ENCODE data around the gene FBXO28. TPM values are rescaled to one million over a fixed set of nuclear protein-coding genes. Genes with fewer than 3 reads are reported as not detected.
A peak's percentile ranks its signal among the peaks of the same experiment; 100 is the strongest.

The FBXO28 gene
- total and polyA plus RNA-seq, 9 donors = 12.4 to 20.0 (median 15.9) TPM

DNA sequence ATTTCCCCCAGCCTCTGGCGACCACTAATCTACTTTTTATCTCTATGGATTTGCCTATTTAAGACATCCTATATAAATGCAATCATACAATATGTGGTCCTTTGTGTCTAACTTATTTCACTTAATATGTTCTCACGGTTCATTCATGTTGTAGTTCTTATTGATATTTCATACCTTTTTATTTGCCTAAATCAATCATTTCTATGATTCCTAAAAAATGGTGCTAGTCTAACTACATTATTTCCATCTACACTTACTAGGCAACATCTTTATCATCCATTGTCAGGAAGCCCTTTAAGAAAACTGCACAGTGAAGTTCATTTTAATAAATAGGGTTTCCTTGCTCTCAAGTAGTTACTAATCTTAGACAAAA lies 380 bp upstream of the FBXO28 start:
- H3K4me3 ChIP-seq (ENCODE audit: low read length) = peak overlapping the region; percentile 60
- H3K27me3 ChIP-seq (ENCODE audit: control insufficient read depth, insufficient read depth, low read length) = peaks cover 14% of the 10 kb centered on the region
- H3K36me3 ChIP-seq (ENCODE audit: control insufficient read depth, insufficient read depth, low read length) = no peaks in the 10 kb centered on the region
- WGBS (ENCODE audit: insufficient coverage) = no CpG with 5 or more reads among the region's 2 CpGs
- no peaks in the 10 kb centered on the region for H3K9me3 ChIP-seq (replicated peaks; ENCODE audit: control insufficient read depth, low read depth, low read length)
- no peak for DNase-seq
- H3K4me1 ChIP-seq (ENCODE audit: control insufficient read depth, insufficient read depth, low read length) = peaks cover 4% of the 10 kb centered on the region
- H3K27ac ChIP-seq (ENCODE audit: low read length) = peak overlapping the region; percentile 79

DNA sequence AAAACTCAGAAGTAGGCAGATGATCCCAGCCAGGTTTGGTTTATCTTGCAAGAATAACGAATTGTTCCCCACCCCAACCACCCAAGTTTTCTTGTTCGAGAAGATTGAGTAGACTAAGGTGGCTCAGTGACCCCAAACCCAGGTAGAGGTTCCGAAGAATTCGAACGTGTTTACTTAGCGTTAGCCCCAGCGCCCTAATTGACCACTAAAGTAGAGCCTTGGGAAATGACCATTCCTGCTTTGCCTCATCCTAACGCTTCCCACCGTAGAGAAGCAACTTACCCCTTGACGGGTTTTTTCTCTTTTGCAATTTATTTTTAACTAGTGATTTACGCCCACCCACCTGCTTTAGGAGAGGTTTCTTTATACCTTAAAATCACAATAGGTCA lies 870 bp downstream of the FBXO28 start:
- Histone ChIP-seq H3K9me3 (replicated peaks; ENCODE audit: control insufficient read depth, low read depth, low read length) (no peaks in the 10 kb centered on the region), H3K27me3 (ENCODE audit: control insufficient read depth, insufficient read depth, low read length) (peaks cover 14% of the 10 kb centered on the region), H3K36me3 (ENCODE audit: control insufficient read depth, insufficient read depth, low read length) (no peaks in the 10 kb centered on the region), H3K4me1 (ENCODE audit: control insufficient read depth, insufficient read depth, low read length) (peaks cover 4% of the 10 kb centered on the region), H3K4me3 (ENCODE audit: low read length) (peak overlapping the region; percentile 60), H3K27ac (ENCODE audit: low read length) (peak overlapping the region; percentile 79)
- no peak for DNase-seq
- 2% methylated on average over 6 of the region's 11 CpGs for WGBS (ENCODE audit: insufficient coverage)

DNA sequence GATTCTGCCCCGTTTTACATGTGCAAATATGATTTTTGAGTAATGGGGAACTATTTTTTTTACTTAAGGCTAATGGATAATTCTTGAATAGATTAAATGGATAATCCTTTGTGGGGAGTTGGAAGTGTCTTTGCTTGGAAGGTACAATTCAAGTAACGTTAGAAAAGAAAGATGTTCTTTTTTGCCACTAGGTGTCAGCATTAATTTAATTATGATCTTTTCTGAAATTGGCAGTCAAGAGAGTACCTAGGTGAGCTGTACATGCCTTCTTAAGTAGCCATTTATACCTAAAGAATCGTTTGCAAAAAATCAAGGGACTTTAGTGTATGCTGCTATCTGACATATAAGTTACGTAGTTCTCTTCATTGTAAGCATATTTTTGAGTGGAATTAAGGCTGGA lies 2.2 kb downstream of the FBXO28 start:
- Histone ChIP-seq H3K9me3 (replicated peaks; ENCODE audit: control insufficient read depth, low read depth, low read length) (no peaks in the 10 kb centered on the region), H3K4me3 (ENCODE audit: low read length) (no peak overlapping the region), H3K36me3 (ENCODE audit: control insufficient read depth, insufficient read depth, low read length) (no peaks in the 10 kb centered on the region), H3K27me3 (ENCODE audit: control insufficient read depth, insufficient read depth, low read length) (peaks cover 8% of the 10 kb centered on the region), H3K4me1 (ENCODE audit: control insufficient read depth, insufficient read depth, low read length) (peaks cover 4% of the 10 kb centered on the region), H3K27ac (ENCODE audit: low read length) (no peak overlapping the region)
- DNase-seq = peak; percentile 58
- no CpG with 5 or more reads among the region's 4 CpGs for WGBS (ENCODE audit: insufficient coverage)

DNA sequence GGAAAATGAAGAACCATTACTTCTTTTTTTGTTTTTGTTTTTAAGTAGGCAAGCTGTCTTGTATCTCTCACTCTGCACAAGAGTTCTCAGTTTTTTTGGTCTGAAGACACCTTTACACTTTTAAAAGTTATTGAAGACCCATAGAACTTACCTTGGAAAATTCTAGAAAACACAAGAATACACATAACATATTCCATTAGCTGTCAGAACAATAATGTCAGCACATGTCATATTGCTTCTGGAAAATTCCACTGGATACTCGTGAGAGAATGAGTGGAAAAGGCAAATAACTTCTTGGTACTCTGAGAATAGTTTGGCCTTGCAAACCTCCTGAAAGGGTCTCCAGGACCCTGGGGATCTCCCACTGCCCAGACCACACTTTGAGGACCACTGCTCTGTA lies 4.8 kb downstream of the FBXO28 start:
- whole genome bisulfite sequencing (ENCODE audit: insufficient coverage) = no CpG with 5 or more reads among the region's 1 CpG
- H3K4me3 ChIP-seq (ENCODE audit: low read length) = no peak overlapping the region

DNA sequence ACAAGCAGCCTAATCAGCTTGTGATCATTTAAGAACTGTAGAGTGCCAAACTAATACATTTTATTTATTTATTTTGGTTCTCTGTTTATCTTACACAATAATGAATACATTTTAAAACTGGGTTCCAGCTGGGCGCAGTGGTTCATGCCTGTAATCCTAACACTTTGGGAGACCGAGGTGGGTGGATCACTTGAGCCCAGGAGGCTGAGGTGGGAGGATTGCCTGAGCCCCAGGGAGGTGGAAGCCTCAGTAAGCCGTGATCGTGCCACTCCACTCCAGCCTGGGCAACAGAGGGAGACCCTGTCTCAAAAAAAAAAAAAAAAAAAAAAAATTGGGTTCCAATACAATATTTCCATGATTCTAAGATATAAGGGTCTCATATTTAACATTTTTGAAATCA lies 9.2 kb downstream of the FBXO28 start:
- Histone ChIP-seq H3K27me3 (ENCODE audit: control insufficient read depth, insufficient read depth, low read length) (no peaks in the 10 kb centered on the region), H3K4me3 (ENCODE audit: low read length) (no peak overlapping the region), H3K27ac (ENCODE audit: low read length) (no peak overlapping the region), H3K36me3 (ENCODE audit: control insufficient read depth, insufficient read depth, low read length) (no peaks in the 10 kb centered on the region), H3K4me1 (ENCODE audit: control insufficient read depth, insufficient read depth, low read length) (no peaks in the 10 kb centered on the region), H3K9me3 (replicated peaks; ENCODE audit: control insufficient read depth, low read depth, low read length) (no peaks in the 10 kb centered on the region)
- no CpG with 5 or more reads among the region's 4 CpGs for WGBS (ENCODE audit: insufficient coverage)
- DNase-seq = no peak

More for the DNA sequence above, 4.8 kb downstream of the FBXO28 start:
- Histone ChIP-seq H3K27ac (ENCODE audit: low read length) (no peak overlapping the region), H3K27me3 (ENCODE audit: control insufficient read depth, insufficient read depth, low read length) (no peaks in the 10 kb centered on the region), H3K9me3 (replicated peaks; ENCODE audit: control insufficient read depth, low read depth, low read length) (no peaks in the 10 kb centered on the region), H3K4me1 (ENCODE audit: control insufficient read depth, insufficient read depth, low read length) (peaks cover 4% of the 10 kb centered on the region), H3K36me3 (ENCODE audit: control insufficient read depth, insufficient read depth, low read length) (no peaks in the 10 kb centered on the region)
- no peak for DNase-seq

DNA sequence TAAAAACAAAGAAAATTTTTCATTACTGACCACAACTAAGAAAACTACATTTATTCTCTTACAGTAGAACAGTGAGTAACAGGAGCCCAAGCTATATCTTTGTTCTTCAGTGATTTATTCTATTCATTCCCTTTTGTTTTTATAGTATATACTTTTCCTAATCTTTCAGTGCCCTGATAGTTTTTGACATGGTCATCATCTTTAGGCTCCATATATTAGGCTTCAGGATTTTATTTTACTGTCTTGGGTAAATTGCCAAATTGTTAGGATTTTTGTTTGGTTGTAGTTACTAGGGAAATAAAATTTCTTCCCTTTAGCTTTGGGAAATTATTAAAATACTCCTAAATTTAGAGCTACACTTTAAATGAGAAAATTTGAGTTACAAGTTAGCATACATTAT lies 10.3 kb downstream of the FBXO28 start:
- no peaks in the 10 kb centered on the region for H3K4me1 ChIP-seq (ENCODE audit: control insufficient read depth, insufficient read depth, low read length)
- H3K27ac ChIP-seq (ENCODE audit: low read length) = no peak overlapping the region
- DNase-seq = no peak
- no peak overlapping the region for H3K4me3 ChIP-seq (ENCODE audit: low read length)
- no peaks in the 10 kb centered on the region for H3K36me3 ChIP-seq (ENCODE audit: control insufficient read depth, insufficient read depth, low read length)
- no peaks in the 10 kb centered on the region for H3K9me3 ChIP-seq (replicated peaks; ENCODE audit: control insufficient read depth, low read depth, low read length)
- H3K27me3 ChIP-seq (ENCODE audit: control insufficient read depth, insufficient read depth, low read length) = no peaks in the 10 kb centered on the region

DNA sequence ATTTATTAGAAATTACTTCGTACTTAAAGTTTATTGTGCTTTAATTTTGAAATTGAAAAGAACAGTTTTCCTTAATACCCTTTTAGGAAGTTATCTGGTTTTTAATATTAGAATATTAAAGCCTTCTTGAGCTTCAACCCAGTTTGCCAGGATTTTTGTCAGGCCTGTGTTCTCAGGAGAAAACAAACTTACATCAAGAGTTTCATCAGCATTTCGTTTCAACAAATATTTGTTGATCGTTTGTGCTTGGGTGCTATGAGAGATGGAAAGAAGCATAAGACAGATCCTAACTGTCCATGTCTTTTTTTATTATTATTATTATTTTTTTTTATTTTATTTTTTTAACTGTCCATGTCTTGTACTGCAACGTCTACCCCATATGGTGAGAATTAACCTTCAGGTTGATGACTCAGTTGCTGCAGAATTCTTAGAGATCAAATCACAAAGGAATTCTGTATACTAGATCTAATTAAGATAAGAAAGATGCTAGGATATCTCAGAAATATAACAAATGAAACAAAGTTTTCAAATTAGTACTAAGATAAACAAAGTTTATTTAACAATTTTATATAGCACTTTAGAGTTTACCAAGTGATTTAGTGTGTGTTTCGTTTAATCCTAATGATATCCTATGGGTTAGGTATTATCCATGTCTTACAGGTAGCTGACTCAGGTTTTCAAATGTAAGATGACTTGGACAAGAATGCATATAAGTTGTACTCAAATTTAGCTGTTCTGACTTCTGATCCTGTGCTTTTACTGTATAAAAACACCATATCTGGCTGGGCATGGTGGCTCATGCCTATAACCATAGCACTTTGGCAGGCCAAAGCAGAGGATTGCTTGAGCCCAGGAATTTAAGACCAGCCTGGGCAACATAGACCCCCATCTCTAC lies 14.3 kb downstream of the FBXO28 start:
- WGBS (ENCODE audit: insufficient coverage) = no CpG with 5 or more reads among the region's 5 CpGs
- no peak for DNase-seq
- Histone ChIP-seq H3K27me3 (ENCODE audit: control insufficient read depth, insufficient read depth, low read length) (no peaks in the 10 kb centered on the region), H3K4me1 (ENCODE audit: control insufficient read depth, insufficient read depth, low read length) (no peaks in the 10 kb centered on the region), H3K27ac (ENCODE audit: low read length) (no peak overlapping the region), H3K4me3 (ENCODE audit: low read length) (no peak overlapping the region), H3K36me3 (ENCODE audit: control insufficient read depth, insufficient read depth, low read length) (peaks cover 12% of the 10 kb centered on the region), H3K9me3 (replicated peaks; ENCODE audit: control insufficient read depth, low read depth, low read length) (peaks cover 5% of the 10 kb centered on the region)

DNA sequence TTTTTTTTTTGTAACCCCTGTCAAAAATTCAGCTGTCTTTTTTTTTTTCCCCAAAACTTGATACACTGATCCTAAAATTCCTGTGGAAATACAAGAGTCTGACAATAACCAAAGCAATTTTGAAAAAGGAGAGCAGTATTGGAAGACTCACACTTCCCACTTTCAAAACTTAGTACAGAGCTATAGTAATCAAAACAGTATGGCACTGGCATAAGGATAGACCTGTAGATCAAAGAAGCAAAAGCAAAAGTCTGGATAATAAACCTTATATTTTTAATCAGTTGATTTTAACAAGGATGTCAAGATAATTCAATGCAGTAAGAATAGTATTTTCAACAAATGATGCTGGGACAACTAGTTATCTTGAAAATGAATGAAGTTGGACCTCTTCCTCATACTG lies 17.3 kb downstream of the FBXO28 start:
- Histone ChIP-seq H3K36me3 (ENCODE audit: control insufficient read depth, insufficient read depth, low read length) (peaks cover 12% of the 10 kb centered on the region), H3K9me3 (replicated peaks; ENCODE audit: control insufficient read depth, low read depth, low read length) (peaks cover 5% of the 10 kb centered on the region), H3K4me1 (ENCODE audit: control insufficient read depth, insufficient read depth, low read length) (no peaks in the 10 kb centered on the region), H3K4me3 (ENCODE audit: low read length) (no peak overlapping the region), H3K27ac (ENCODE audit: low read length) (no peak overlapping the region), H3K27me3 (ENCODE audit: control insufficient read depth, insufficient read depth, low read length) (no peaks in the 10 kb centered on the region)
- no peak for DNase-seq

DNA sequence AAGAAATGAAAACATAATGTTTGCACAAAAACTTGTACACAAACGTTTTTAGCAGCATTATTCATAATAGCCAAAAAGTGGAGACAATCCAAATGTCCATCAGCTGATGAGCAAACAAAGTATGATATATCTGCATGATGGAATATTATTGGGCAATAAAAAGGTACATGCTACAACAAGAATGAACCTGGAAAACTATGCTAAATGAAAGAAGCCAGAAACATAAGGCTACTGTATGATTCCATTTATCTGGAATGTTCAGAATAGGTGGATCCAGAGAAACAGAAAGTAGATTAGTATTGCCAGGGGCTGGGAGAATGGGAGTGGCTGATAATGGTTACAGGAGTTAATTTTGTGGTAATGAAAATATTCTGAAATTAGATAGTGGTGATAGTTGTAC lies 19.0 kb downstream of the FBXO28 start:
- WGBS (ENCODE audit: insufficient coverage) = no CpG with 5 or more reads among the region's 1 CpG
- H3K36me3 ChIP-seq (ENCODE audit: control insufficient read depth, insufficient read depth, low read length) = peaks cover 12% of the 10 kb centered on the region
- no peaks in the 10 kb centered on the region for H3K4me1 ChIP-seq (ENCODE audit: control insufficient read depth, insufficient read depth, low read length)
- DNase-seq = no peak
- H3K27me3 ChIP-seq (ENCODE audit: control insufficient read depth, insufficient read depth, low read length) = no peaks in the 10 kb centered on the region
- no peak overlapping the region for H3K27ac ChIP-seq (ENCODE audit: low read length)
- no peak overlapping the region for H3K4me3 ChIP-seq (ENCODE audit: low read length)
- peaks cover 5% of the 10 kb centered on the region for H3K9me3 ChIP-seq (replicated peaks; ENCODE audit: control insufficient read depth, low read depth, low read length)

DNA sequence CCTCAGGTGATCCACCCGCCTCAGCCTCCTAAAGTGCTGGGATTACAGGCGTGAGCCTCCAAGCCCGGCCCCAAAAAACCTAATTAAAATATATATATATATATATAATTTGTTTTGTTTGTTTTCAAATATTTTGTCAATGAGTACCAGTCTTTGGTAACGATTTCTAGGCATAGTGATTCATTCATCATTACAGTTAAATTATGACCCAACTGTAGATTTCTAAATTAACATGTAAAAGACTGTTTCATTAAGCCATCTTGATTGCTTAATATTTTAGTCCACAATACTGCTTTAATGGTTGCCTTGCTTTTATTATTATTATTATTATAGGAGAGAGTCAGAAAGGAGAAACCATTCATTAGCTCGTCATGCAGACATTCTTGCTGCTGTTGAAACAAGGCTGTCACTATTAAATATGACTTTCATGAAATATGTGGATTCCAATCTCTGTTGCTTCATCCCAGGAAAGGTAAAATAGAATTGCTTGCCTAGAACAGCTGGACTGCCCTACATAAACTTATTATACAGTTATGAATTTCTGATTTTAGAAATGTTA lies 19.9 kb downstream of the FBXO28 start:
- no peak for DNase-seq
- Histone ChIP-seq H3K27ac (ENCODE audit: low read length) (no peak overlapping the region), H3K4me1 (ENCODE audit: control insufficient read depth, insufficient read depth, low read length) (no peaks in the 10 kb centered on the region), H3K27me3 (ENCODE audit: control insufficient read depth, insufficient read depth, low read length) (no peaks in the 10 kb centered on the region), H3K9me3 (replicated peaks; ENCODE audit: control insufficient read depth, low read depth, low read length) (peaks cover 5% of the 10 kb centered on the region), H3K4me3 (ENCODE audit: low read length) (no peak overlapping the region), H3K36me3 (ENCODE audit: control insufficient read depth, insufficient read depth, low read length) (peaks cover 12% of the 10 kb centered on the region)
- WGBS (ENCODE audit: insufficient coverage) = no CpG with 5 or more reads among the region's 5 CpGs
